Raji (cell line): ENCODE measurements around the gene TANC1.

Experiments
- POLR2A ChIP-seq: IDR thresholded peaks from 2 replicates; pipeline ENCODE4 v1.6.1; 2011; ENCODE audit warnings: low read depth, low read length, control low read depth; ENCODE audit not compliant: insufficient read depth

Gene TANC1

GRCh38 chr2:159232456-159233170, 264.2 kb downstream of the TANC1 start:
- TF ChIP-seq POLR2A, result no peak

DNA sequence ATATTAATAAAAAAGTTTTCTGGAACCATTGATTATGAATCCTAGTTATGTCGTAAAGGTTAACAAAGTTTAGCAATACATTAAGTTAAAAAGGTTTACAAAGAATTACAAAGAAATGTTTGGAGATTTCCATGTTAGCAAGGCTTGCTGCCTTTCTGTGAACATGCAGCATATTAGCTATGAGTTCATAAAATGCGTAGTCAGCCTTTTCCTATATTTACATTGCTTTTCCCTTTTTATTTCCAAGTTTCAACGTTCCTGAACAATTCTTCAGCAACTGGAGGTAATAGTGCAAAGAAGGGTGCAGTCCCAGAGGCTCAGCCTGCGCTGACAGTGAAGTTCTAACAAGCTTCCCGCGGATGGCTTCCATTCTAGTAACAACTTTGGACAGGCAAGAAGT, 266.4 kb downstream of the TANC1 start:
- no peak for TF ChIP-seq POLR2A

DNA sequence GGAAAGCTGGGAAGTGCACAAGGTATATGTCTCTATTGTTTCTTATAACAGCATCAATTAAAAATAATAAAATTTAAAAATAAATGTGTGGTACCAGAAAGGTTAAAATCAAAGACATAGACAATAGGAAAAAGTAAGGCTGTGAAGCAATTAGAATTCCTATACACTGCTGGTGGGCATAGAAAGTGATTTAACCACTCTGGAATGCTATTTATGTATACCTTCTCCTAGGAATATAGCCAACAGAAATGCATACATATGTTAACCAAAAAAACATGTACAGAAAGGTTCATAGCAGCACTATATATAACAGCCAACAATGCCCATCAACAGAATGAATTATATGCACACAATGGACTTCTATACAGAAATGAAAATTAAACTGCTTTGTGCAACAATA, 275.1 kb downstream of the TANC1 start:
- no peak for TF ChIP-seq POLR2A

DNA sequence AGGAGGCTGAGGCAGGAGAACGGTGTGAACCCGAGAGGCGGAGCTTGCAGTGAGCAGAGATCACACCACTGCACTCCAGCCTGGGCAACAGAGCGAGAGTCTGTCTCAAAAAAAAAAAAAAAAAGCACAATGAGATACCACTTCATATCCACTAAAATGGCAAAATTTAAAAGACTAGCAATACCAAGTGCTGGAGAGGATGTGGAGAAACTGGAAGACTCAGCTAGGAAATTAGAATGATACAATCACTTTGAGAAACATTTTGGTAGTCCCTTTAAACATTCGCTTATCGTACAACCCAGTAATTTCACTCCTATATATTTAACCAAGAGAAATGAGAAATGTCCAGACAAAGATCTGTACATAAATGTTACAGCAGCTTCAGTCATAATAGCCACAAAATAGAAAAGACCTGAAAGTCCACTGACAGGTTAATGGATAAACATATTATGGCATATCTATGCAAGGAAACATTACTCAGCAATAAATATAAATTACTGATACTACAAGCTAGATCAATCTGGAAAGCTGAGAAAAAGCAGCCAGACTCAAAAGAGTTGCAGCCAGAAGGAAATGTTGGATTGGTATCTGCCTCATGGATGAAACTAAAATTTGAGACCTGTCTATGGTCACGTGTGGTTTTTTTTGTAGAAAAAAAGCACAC, 278.0 kb downstream of the TANC1 start:
- no peak for TF ChIP-seq POLR2A

DNA sequence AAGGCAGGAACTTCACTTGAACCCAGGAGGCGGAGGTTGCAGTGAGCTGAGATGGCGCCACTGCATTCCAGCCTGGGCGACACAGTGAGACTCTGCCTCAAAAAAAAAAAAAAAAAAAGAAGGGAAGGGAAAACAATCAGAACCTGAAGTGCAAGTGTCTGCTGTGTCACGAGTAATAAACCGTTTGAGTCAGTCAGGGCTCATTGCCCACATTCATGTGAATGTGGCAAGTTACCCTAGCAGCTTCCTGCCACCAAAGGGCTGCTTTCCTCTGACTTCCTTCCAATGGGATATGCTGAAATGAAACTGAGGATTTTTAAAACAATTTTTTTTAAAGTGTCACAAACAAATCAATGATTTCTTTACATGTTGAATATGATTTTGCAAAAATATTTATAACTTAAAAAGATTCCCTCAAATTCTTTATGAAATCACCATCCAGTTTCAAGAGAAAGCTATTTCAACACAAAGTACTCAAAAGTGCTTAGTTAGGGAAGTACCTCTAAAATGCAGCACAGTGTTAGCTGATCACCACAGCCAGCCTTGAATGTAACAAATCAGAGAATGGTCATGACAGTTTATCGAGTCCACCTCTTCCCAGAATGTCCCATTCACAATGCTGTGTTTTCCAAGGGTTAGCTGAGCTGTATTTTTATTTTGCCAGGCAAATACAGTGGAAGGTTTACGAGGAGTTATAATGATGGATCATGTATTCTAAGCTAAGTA, 281.7 kb downstream of the TANC1 start:
- TF ChIP-seq POLR2A, result no peak

- no peak for TF ChIP-seq POLR2A
Observed at GRCh38 chr2:159251296-159252173, 283.1 kb downstream of the TANC1 start.

DNA sequence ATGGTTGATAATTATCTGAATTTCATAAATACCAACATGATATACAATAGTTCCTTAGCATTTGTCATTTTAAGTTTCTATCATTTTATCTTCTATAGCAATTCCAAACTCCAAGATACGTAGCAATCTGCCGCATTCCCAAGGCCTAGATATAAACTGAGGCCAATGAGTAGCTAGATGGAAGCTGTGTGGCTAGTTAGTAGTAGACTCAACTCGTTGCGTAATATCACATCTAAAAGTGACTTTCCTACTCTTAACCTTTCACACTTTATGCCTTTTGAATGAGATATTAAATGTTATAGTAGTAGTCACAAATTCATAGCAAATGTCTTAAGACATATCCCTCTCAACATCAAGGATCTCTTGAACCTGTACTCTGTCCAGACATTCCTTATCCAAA, 284.5 kb downstream of the TANC1 start:
- no peak for TF ChIP-seq POLR2A

GRCh38 chr2:159256159-159256558, 287.7 kb downstream of the TANC1 start:
- no peak for TF ChIP-seq POLR2A

DNA sequence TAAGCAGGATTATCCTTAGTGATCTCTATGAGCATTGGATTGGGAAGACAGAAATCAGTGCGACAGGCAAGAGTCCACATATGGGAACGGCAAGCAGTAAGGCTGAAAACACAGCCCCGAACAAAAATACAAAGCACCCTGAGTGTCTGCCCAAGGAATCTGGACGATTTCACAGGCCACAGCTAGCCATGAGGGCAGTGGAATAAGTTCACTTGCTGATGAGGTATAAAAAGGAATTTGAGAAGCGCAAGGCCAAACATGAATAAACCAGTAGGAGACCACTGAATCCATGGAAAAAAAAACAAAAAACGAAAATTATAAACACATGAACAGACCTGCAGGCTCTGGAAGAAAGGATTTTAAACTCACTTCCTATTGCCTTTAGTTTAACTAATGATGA, 293.8 kb downstream of the TANC1 start:
- TF ChIP-seq POLR2A, result no peak

GRCh38 chr2:159262904-159263303, 294.5 kb downstream of the TANC1 start:
- no peak for TF ChIP-seq POLR2A

DNA sequence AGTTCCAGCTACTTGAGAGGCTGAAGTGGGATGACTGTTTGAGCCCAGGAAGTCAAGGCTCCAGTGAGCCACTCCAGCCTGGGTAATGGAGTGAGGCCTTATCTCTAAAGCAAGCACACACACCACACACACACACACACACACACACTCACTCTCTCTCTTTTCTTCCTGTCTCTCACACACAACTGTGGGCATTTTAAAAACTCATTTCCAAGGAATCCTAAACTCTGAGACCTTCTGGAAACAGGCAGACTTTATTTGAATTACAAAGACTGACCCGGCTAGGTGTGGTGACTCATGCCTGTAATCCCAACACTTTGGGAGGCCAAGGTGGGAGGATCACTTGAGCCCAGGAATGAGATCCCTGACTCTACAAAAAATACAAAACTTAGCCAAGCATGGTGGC, 296.7 kb downstream of the TANC1 start:
- no peak for TF ChIP-seq POLR2A

GRCh38 chr2:159266554-159266953, 298.1 kb downstream of the TANC1 start:
- no peak for TF ChIP-seq POLR2A

- no peak for TF ChIP-seq POLR2A
Observed at GRCh38 chr2:159267921-159268320, 299.5 kb downstream of the TANC1 start.

GRCh38 chr2:159270744-159271379, 302.4 kb downstream of the TANC1 start:
- TF ChIP-seq POLR2A, result no peak

DNA sequence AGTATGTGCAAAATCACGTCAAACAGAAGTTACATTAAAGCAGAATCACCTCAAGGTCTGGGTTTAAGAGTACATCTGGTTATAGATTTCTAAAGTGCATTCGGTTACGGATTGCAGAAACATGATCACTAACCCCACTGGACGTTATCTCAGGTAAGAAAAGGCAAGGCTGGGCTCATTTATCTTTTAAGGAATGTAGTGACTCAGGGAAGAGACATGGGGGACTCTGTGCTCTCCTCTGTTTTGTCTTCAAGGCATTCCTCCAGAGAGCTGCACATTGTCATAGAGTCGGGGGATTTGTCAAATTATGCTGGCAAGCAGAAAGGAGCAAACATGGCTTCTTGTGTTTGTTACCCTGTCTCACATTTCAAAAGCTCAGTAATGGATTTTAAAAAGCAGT, 303.7 kb downstream of the TANC1 start:
- no peak for TF ChIP-seq POLR2A
